Activated CD8-positive, alpha-beta T cell treated with anti-CD3 and anti-CD28 coated beads for 36 hours (primary cell): ENCODE data around the gene TSPYL1. TPM values are rescaled to one million over a fixed set of nuclear protein-coding genes. Genes with fewer than 3 reads are reported as not detected.

ENCODE experiments used
- ATAC-seq: fragments of 200-7000 bp; cut with Tn5 transposase; one replicate; pipeline ENCODE4 v1.10.0; 2021; ENCODE audit warnings: mild to moderate bottlenecking, moderate library complexity
- CTCF ChIA-PET: fragments of 350-600 bp; sonication (Branson Sonifier 250); formaldehyde crosslinking; loops from one replicate; lab custom pipeline; 2021; ENCODE audit warnings: antibody characterized with exemption; lab: Charles Lee
- POLR2A ChIA-PET: fragments of 350-600 bp; sonication (Branson Sonifier 250); formaldehyde crosslinking; loops from one replicate; lab custom pipeline; 2021; ENCODE audit warnings: antibody characterized with exemption; lab: Charles Lee
- DNase-seq: peaks from one replicate; pipeline ENCODE4 v3.0.0-alpha.2; 2020
- H3K27ac Mint-ChIP-seq: one replicate; pipeline ENCODE4 v1.8.0; 2021; ENCODE audit warnings: mild to moderate bottlenecking, mixed read lengths
- H3K27me3 Mint-ChIP-seq: one replicate; pipeline ENCODE4 v1.8.0; 2021; ENCODE audit warnings: mixed read lengths
- H3K36me3 Mint-ChIP-seq: one replicate; pipeline ENCODE4 v1.8.0; 2021; ENCODE audit warnings: low read depth, mixed read lengths
- H3K4me1 Mint-ChIP-seq: one replicate; pipeline ENCODE4 v1.8.0; 2021; ENCODE audit warnings: low read depth, mixed read lengths
- H3K4me3 Mint-ChIP-seq: one replicate; pipeline ENCODE4 v1.8.0; 2021; ENCODE audit warnings: mild to moderate bottlenecking, moderate library complexity, mixed read lengths
- H3K9me3 Mint-ChIP-seq: one replicate; pipeline ENCODE4 v1.8.0; 2021; ENCODE audit warnings: mixed read lengths
- intact Hi-C: fragments of 100-400 bp; cut with micrococcal nuclease; formaldehyde crosslinking; loops from one replicate; pipeline ENCODE4 v1.10.0; 2022
- total RNA-seq, 2 experiments: library from RNA; stranded (reverse); gene quantifications; one replicate each; pipeline ENCODE4 v1.2.3, GENCODE V29; 2021
- TF ChIP-seq, protein P1 (sequence below): fragments of 200-600 bp; IDR thresholded peaks from one replicate; pipeline ENCODE4 v1.8.0; 2022; ENCODE audit warnings: antibody characterized with exemption, mild to moderate bottlenecking

TSPYL1 gene
- total RNA-seq, 2 experiments from 2014 or later = 38.5 to 38.6 TPM

DNA sequence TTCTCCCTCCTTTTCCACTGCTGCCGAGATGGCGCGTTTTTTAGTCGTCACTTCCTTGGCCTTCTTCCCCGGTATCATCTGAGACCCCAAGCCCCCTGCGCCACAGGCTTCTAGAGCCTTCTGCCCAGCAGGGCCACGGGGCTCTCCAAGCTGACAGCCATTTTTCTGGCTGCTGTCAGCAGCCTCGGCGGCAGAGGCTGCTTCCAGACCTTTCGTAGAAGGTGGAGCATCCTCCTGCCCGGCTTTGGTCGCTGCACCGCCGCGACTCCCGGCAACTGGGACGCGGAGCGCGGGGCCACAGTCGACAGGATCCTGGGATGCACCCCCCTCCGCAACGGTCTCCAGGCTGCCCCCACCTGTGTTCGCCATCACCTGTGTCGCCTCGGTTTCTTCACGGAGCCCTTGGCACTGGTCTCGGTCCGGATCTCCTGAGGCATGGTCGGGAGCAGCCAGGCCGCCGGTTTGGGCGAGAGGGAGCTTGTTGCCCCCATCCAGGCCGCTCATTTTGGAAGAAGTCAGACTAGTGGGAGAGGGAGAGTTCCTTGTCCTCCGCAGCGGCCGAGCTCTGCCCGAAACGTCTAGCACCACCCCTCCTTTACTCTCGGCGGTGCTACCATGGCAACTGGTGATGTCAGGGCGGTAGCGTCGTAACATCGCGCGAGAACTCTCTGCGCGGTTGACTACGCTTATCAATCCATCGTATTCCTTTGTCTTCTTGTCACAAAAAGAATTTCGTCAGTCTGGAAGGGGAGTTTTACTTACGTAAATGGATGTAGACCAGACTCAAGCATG is 26.0 kb downstream of the TSPYL1 start, which contains the start of gene TSPYL4:
Gene TSPYL4, minus strand, starts transcription at position 571 of the 792 bp plus-strand sequence. Its CDS starts 67 bp downstream, at position 504.
- ChIA-PET CTCF (interaction anchor here (0.9 to 2.0 kb wide), 3 partner anchors 14 to 37 kb away, joined by 3 to 10 read pairs (median 4); no protein-coding TSS in a partner anchor), POLR2A (interaction anchor here (0.9 to 1.6 kb wide), 4 partner anchors 12 to 26 kb away, joined by 3 to 7 read pairs (median 4); partner anchors contain the start of gene TSPYL1)
- peaks cover 20% of the 10 kb centered on the region for H3K36me3 Mint-ChIP-seq
- intact Hi-C loops = no loop called here
- TF ChIP-seq, protein P1, sequence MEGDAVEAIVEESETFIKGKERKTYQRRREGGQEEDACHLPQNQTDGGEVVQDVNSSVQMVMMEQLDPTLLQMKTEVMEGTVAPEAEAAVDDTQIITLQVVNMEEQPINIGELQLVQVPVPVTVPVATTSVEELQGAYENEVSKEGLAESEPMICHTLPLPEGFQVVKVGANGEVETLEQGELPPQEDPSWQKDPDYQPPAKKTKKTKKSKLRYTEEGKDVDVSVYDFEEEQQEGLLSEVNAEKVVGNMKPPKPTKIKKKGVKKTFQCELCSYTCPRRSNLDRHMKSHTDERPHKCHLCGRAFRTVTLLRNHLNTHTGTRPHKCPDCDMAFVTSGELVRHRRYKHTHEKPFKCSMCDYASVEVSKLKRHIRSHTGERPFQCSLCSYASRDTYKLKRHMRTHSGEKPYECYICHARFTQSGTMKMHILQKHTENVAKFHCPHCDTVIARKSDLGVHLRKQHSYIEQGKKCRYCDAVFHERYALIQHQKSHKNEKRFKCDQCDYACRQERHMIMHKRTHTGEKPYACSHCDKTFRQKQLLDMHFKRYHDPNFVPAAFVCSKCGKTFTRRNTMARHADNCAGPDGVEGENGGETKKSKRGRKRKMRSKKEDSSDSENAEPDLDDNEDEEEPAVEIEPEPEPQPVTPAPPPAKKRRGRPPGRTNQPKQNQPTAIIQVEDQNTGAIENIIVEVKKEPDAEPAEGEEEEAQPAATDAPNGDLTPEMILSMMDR = no peak
- no peaks in the 10 kb centered on the region for H3K27me3 Mint-ChIP-seq
- no peaks in the 10 kb centered on the region for H3K9me3 Mint-ChIP-seq
- no peak within 1 kb of the TSS for H3K4me3 Mint-ChIP-seq
- peaks cover 38% of the 10 kb centered on the region for H3K4me1 Mint-ChIP-seq
- peak; percentile 94 for DNase-seq
- no peak within 1 kb of the TSS for H3K27ac Mint-ChIP-seq
- ATAC-seq = peak; percentile 98

DNA sequence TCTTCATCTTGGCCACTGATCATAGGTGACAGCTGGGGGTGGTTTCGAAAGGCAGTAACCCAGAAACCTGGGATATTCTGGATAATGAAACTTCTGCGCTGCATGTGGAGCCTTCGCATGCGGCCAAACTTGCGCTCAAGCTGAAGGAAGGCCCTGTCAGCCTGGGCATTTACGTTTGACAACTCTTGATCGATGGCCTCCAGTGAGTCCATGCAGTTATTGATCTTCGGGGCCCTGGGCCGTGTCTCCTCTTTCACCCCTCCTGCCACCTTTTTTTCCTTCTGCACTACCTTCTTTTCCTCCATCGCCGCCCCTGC is 26.6 kb downstream of the TSPYL1 start:
- ATAC-seq (no peak), DNase-seq (no peak)
- Mint-ChIP-seq H3K27me3 (no peaks in the 10 kb centered on the region), H3K4me1 (peaks cover 43% of the 10 kb centered on the region), H3K4me3 (no peak overlapping the region), H3K27ac (no peak overlapping the region), H3K9me3 (no peaks in the 10 kb centered on the region), H3K36me3 (peaks cover 22% of the 10 kb centered on the region)
- TF ChIP-seq, protein P1 = no peak
- CTCF ChIA-PET = interaction anchor here (1.3 to 2.0 kb wide), 4 partner anchors 14 to 36 kb away, joined by 4 to 10 read pairs (median 6); no protein-coding TSS in a partner anchor
- POLR2A ChIA-PET = interaction anchor here (1.4 to 1.6 kb wide), 2 partner anchors 14 to 26 kb away, joined by 5 to 7 read pairs; partner anchors contain the start of gene TSPYL1
- intact Hi-C loops = no loop called here

DNA sequence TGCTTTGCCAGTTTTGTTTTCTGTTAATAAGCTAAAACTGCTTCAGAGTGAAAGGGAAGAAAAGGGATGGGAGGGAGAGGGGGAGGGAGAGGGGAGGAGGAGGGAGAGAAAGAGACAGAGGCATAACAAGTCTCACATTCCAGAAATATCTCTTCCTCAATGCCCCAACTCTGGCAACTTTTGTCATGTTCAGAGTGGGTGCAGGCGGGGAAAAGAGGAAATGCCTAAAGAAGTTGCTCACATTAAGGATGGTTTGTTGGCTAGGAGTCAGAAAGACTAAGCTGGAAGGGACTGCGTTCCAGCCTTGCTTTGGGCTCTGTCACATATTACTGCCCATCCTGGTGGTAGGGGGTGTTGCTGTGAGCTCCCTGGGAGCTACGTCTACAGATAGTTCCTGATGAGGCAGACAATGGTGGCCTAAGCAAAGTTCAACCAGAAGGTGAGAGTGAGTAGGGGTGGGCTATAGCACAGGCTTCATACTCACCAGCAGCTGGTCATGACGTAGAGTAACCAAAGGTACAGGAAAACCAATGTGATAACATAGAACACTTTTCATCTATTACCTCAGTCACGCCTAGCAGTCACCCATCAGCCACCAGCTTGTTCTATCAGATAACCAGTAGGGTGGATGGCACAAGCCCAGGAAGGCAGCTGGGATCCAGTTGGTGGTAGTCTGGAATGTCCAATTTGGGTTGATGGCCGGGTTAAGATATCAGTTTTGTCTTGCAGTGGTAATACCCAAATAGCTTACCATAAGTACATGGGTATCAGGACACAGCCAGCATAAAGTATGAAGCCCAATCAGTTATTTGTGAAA is 28.0 kb downstream of the TSPYL1 start:
- ChIA-PET CTCF (interaction anchor here (0.9 to 1.7 kb wide), 4 partner anchors 15 to 35 kb away, joined by 3 to 7 read pairs (median 4); no protein-coding TSS in a partner anchor), POLR2A (interaction anchor here (0.7 to 1.3 kb wide), 3 partner anchors 11 to 151 kb away, joined by 3 to 4 read pairs (median 3); partner anchors contain the start of genes NT5DC1 and TSPYL1)
- Mint-ChIP-seq H3K4me1 (peaks cover 41% of the 10 kb centered on the region), H3K27ac (no peak overlapping the region), H3K36me3 (peaks cover 23% of the 10 kb centered on the region), H3K27me3 (no peaks in the 10 kb centered on the region), H3K9me3 (no peaks in the 10 kb centered on the region), H3K4me3 (no peak overlapping the region)
- no peak for DNase-seq
- no peak for ATAC-seq
- TF ChIP-seq, protein P1 = no peak
- intact Hi-C loops = no loop called here

DNA sequence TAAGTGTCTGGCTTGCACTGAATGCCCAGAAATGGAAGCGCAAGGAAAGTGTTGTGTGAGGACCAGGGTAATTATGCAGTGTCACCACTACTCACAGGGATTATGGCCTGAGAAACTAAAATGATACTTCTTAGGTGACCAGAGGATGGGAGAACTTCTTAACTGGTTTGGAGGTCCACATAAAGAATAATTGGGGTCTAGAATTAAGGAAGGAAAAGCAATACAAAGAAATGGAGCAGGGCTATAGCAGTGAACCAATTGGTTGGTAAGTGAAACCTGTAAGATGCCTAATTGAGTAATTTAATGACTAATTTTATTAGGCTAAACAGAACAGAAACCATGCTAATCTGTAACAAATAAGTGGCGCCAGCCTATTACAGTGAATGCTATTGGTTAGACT is 31.2 kb downstream of the TSPYL1 start:
- DNase-seq (no peak), ATAC-seq (no peak)
- TF ChIP-seq, protein P1 = no peak
- peaks cover 23% of the 10 kb centered on the region for H3K36me3 Mint-ChIP-seq
- H3K4me1 Mint-ChIP-seq = peaks cover 41% of the 10 kb centered on the region
- no peaks in the 10 kb centered on the region for H3K9me3 Mint-ChIP-seq
- intact Hi-C loops = no loop called here
- no peak overlapping the region for H3K4me3 Mint-ChIP-seq
- ChIA-PET CTCF (interaction anchor here (1.1 kb wide), 1 partner anchor 31 kb away, joined by 5 read pairs; no protein-coding TSS in a partner anchor), POLR2A (no interaction called here)
- no peaks in the 10 kb centered on the region for H3K27me3 Mint-ChIP-seq
- peak overlapping the region; percentile 44 for H3K27ac Mint-ChIP-seq
